GM19023 (cell line): ENCODE results near the gene SOD1.
A peak's percentile ranks its signal among the peaks of the same experiment; 100 is the strongest.
"Not testable (repeated sequence)": the region's sequence is repeated elsewhere in the genome, so short reads cannot be mapped to it uniquely, and the experiment has no call there.

ENCODE experiments used
- ATAC-seq: cut with Tn5 transposase; IDR thresholded peaks from one replicate; pipeline ENCODE4 v1.9.1; 2021; ENCODE audit warnings: mild to moderate bottlenecking, moderate library complexity; ENCODE audit not compliant: unreplicated experiment

SOD1 gene

GRCh38 chr21:31659536-31660258 is at the start of gene SOD1:
Gene SOD1, plus strand, starts transcription at chr21:31659693. Its CDS starts 77 bp downstream, at chr21:31659770.
- ATAC-seq = peak; percentile 97

- ATAC-seq = no peak
These were observed 48.0 kb upstream of the SOD1 start for GRCh38 chr21:31611445-31611844.

GRCh38 chr21:31612894-31613785 is 46.4 kb upstream of the SOD1 start:
- ATAC-seq = no peak

- no peak for ATAC-seq
These were observed 44.8 kb upstream of the SOD1 start for GRCh38 chr21:31614705-31615104.

GRCh38 chr21:31616216-31616615 is 43.3 kb upstream of the SOD1 start:
- ATAC-seq = no peak

GRCh38 chr21:31618696-31619430 is 40.6 kb upstream of the SOD1 start:
- ATAC-seq = no peak

- ATAC-seq = no peak
These were observed 37.1 kb upstream of the SOD1 start for GRCh38 chr21:31622397-31622796.

GRCh38 chr21:31623664-31624063 is 35.8 kb upstream of the SOD1 start:
- ATAC-seq = no peak

- no peak for ATAC-seq
These were observed 35.3 kb upstream of the SOD1 start for GRCh38 chr21:31624181-31624580.

- no peak for ATAC-seq
These were observed 34.5 kb upstream of the SOD1 start for GRCh38 chr21:31624961-31625491.

GRCh38 chr21:31629972-31630711 is 29.4 kb upstream of the SOD1 start:
- no peak for ATAC-seq

GRCh38 chr21:31631881-31632280 is 27.6 kb upstream of the SOD1 start:
- not testable (repeated sequence) for ATAC-seq

GRCh38 chr21:31634993-31635392 is 24.5 kb upstream of the SOD1 start:
- no peak for ATAC-seq

- no peak for ATAC-seq
These were observed 22.6 kb upstream of the SOD1 start for GRCh38 chr21:31636874-31637273.

- no peak for ATAC-seq
These were observed 18.0 kb upstream of the SOD1 start for GRCh38 chr21:31641416-31641922.

GRCh38 chr21:31644643-31645042 is 14.8 kb upstream of the SOD1 start:
- no peak for ATAC-seq

- ATAC-seq = no peak
These were observed 11.8 kb upstream of the SOD1 start for GRCh38 chr21:31647650-31648049.

- ATAC-seq = no peak
These were observed 8.6 kb upstream of the SOD1 start for GRCh38 chr21:31650930-31651329.

- not testable (repeated sequence) for ATAC-seq
These were observed 8.0 kb upstream of the SOD1 start for GRCh38 chr21:31651491-31651890.

GRCh38 chr21:31654340-31654739 is 5.2 kb upstream of the SOD1 start:
- ATAC-seq = no peak
